Hepatocyte (in vitro differentiated cells): ENCODE data around the gene DDX5.

ENCODE experiments used
- CTCF ChIP-seq: fragments of 200-600 bp; sonication (generic); IDR thresholded peaks from 2 replicates; pipeline ENCODE4 v1.5.1; 2016; ENCODE audit warnings: antibody characterized with exemption, mild to moderate bottlenecking; ENCODE audit not compliant: poor library complexity
- EZH2 ChIP-seq: fragments of 200-600 bp; sonication (generic); IDR thresholded peaks from 2 replicates; pipeline ENCODE4 v1.6.1; 2016; ENCODE audit warnings: antibody characterized with exemption, mild to moderate bottlenecking, borderline replicate concordance

GRCh38 chr17:64496786-64497564 is 9.1 kb downstream of the DDX5 start, which contains the start of gene POLG2:
- TF ChIP-seq CTCF (peak; percentile 56), EZH2 (no peak)
